HG02973 (cell line): ENCODE data around the gene PLPPR3.
"Not testable (repeated sequence)": the region's sequence is repeated elsewhere in the genome, so short reads cannot be mapped to it uniquely, and the experiment has no call there.

Source experiments
- ATAC-seq: cut with Tn5 transposase; IDR thresholded peaks from one replicate; pipeline ENCODE4 v1.9.1; 2021; ENCODE audit warnings: moderate library complexity; ENCODE audit not compliant: unreplicated experiment

PLPPR3 gene

GRCh38 chr19:829129-829758, 7.5 kb upstream of the PLPPR3 start:
- ATAC-seq, result no peak

- no peak for ATAC-seq
Measured at GRCh38 chr19:827710-828321, 6.1 kb upstream of the PLPPR3 start, which contains the start of gene AZU1. Gene AZU1 (plus strand): TSS chr19:827837. CDS start chr19:827847, 10 bp downstream.

DNA sequence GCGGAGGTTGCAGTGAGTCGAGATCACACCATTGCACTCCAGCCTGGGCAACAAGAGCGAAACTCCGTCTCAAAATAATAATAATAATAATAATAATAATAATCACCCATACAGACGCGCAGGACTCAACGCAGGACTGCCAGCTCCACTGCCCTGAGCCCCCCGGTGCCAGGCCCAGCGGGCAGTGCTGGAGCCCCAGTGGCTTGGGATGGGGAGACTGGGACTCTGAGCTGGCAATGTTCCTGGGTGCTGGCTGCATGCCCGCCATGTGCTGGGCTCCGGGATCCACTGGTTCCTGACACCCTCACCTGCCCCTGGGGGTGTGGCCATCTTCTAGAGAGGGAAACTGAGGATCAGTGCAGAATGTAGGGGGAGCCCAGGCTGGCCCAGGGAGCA, 5.6 kb upstream of the PLPPR3 start:
- ATAC-seq, result no peak

- no peak for ATAC-seq
Measured at GRCh38 chr19:825897-826644, 4.3 kb upstream of the PLPPR3 start.

DNA sequence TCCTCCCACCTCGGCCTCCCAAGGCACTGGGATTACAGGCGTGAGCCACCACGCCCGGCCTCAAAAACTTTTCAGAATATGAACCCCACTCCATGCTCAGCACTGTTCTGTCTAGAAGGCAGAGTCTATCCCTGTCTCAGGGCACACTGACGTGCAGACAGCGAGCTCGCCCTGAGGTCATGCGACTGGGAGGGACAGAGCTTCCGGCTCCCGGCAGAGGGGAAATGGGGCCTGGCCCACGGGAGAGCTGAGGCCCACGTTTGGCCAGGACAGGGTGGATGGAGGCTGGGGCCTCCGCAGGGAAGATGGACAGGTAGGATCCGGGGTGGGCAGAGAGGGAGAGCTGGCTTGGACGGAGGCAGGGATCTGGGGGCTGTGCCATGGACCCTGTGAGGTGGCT, 3.1 kb upstream of the PLPPR3 start:
- no peak for ATAC-seq

GRCh38 chr19:823565-824121, 1.9 kb upstream of the PLPPR3 start:
- ATAC-seq, result no peak

- ATAC-seq, result no peak
Measured at GRCh38 chr19:821231-821824, 427 bp downstream of the PLPPR3 start.

DNA sequence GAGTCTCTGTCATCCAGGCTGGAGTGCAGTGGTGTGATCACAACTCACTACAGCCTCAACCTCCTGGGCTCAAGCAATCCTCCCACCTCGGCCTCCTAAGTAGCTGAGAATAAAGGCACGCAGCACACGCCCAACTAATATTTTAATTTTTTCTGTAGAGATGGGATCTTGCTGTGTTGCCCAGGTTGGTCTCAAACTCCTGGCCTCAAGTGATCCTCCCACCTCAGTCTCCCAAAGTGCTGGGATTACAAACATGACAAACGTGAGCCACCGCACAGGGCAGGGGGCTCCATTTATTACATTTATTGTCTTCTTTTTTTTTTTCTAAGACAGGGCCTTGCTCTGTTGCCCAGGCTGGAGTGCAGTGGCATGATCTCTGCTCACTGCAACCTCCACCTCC, 1.5 kb downstream of the PLPPR3 start:
- ATAC-seq, result not testable (repeated sequence)

- ATAC-seq, result no peak
Measured at GRCh38 chr19:816500-816857, 5.3 kb downstream of the PLPPR3 start.

- ATAC-seq, result no peak
Measured at GRCh38 chr19:815775-816499, 5.8 kb downstream of the PLPPR3 start.

DNA sequence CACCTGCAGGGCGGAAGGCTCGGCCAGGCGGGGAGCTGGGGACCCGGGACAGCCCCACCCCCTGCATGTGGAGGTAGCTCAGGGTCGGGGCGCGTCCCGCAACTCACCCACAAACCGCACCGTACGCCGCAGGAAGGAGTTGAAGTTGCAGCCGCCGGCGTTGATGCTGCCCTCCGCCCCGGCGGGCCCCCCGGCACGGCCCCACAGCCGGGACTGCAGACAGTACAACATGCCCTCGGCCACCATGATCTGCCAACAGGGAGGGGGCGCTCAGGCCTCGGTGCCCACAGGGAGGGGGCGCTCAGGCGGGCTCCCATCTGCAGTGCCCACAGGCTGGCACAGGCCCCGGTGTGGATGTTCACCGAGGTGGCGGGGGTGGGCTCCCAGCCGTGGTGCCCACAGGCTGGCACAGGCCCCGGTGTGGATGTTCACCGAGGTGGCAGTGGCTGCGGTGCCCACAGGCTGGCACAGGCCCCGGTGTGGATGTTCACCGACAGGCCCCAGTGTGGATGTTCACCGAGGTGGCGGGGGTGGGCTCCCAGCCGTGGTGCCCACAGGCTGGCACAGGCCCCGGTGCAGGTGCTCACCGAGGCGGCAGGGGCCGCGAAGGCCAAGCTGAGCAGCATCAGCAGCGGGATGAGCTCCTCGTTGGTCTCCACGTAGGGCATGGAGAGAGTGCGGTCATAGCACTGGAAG, 6.5 kb downstream of the PLPPR3 start:
- ATAC-seq, result no peak

GRCh38 chr19:814152-815078, 7.3 kb downstream of the PLPPR3 start:
- ATAC-seq, result no peak

DNA sequence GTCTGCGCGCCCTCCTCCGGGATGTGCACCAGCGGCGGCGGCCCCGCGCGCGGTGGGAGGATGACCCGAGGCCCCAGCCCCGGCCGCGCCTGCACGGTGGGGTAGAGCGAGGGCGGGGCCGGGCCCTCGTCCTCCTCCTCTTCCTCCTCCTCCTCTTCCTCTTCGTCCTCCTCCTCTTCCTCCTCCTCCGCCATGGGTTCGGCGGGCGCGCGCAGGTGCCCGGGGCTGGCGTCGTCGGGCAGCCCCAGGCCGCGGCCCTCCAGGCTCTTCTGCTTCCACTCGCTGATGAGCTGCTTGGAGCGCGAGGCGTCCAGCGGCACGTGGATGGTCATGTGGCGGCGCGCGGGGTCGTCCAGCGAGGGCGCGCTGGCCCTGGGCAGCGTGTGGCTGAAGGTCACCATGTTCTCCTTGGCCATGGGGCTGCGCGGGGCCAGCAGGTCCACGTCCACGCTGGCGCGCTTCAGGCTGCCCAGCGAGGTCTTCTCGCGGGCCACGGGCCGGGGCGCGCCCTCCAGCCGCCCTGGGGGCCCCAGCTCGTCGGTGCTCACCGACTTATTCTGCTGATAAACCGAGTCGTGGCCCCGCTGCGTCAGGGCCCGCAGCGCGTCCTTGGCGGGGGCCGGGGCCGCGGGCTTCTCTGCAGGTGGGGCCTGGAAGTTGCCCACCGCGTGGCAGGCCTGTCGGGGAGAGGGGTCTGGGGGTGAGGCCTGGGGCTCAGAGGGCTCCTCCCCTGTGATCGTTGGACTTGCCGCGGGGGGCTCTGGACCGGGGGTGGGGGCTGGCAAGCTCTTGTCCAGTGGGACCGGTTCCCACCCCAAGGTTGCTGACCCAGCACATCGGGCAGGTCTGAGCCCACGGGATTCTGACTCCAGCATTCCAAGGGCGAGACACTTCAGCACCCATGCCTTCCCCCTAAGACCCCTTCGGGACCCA, 8.3 kb downstream of the PLPPR3 start:
- no peak for ATAC-seq

DNA sequence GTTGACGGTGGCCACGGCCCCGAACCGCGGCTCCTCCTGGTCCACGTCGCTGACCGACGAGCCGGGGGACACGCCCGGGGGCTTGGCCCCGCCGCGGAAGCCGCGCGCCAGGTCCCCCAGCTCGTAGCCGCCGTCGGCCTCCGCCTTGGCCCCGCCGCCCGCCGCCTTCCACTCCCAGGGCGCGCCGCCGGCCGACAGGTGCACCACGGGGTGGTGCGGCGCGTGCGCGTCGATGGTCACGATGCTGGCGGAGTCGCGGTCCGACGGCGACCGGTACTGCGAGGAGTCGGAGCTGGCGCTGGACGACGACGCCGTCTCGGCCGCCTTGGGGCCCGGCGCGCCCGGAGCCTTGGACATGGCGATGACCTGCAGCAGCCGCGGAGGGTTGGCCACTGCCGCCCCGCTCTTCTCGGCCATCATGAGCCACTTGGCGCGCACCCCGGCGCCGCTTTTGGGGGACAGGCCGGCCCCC, 9.0 kb downstream of the PLPPR3 start:
- no peak for ATAC-seq

DNA sequence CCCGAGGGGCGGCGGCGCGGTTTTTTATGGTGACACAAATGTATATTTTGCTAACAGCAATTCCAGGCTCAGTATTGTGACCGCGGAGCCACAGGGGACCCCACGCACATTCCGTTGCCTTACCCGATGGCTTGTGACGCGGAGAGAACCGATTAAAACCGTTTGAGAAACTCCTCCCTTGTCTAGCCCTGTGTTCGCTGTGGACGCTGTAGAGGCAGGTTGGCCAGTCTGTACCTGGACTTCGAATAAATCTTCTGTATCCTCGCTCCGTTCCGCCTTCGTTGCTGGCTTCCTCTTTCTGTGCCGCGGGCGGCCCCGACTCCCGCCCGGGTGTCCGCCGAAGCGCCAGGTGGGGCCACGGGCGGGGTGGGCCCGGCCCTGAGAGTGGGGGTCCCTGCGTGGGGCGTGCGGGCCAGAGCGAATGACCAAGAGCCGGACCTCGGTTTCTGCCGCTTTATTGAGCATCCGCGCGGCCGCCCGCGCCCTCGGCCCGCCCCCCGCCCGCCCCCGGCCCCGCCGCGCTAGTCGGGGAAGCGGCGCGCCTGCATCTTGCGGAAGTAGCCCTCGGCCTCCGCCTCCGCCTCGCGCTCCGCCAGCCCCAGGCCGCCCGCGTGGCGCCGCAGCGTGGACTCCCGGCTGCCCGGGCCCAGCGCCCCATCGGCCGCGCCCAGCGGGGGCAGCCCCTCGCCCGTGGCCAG, 9.6 kb downstream of the PLPPR3 start:
- ATAC-seq, result no peak

- ATAC-seq, result no peak
Measured at GRCh38 chr19:811506-812048, 10.2 kb downstream of the PLPPR3 start.

DNA sequence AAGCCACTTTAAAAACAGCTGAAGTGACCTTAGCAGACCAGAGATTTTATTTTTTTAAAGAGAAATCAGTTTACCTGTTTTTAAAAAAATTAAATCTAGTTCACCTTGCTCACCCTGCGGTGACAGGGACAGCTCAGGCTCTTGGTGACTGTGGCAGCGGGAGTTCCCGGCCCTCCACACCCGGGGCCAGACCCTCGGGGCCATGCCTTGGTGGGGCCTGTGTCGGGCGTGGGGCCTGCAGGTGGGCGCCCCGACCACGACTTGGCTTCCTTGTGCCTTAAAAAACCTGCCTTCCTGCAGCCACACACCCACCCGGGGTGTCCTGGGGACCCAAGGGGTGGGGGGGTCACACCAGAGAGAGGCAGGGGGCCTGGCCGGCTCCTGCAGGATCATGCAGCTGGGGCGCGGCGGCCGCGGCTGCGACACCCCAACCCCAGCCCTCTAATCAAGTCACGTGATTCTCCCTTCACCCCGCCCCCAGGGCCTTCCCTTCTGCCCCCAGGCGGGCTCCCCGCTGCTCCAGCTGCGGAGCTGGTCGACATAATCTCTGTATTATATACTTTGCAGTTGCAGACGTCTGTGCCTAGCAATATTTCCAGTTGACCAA, 10.8 kb downstream of the PLPPR3 start:
- no peak for ATAC-seq
